A673 (cell line): ENCODE results near the gene GPR39.

Experiments used
- CTCF ChIP-seq: fragments of 300-800, 200-600 bp; sonication (generic); conservative IDR thresholded peaks from 2 replicates; pipeline ENCODE4 v1.5.1; 2017; ENCODE audit warnings: low read depth, mild to moderate bottlenecking, antibody characterized with exemption, low read length, moderate library complexity, mixed read lengths
- EZH2 ChIP-seq: fragments of 200-600 bp; sonication (generic); IDR thresholded peaks from 2 replicates; pipeline ENCODE4 v1.6.1; 2017; ENCODE audit warnings: borderline replicate concordance, low read depth, mild to moderate bottlenecking, mixed read lengths, antibody characterized with exemption, low read length; ENCODE audit not compliant: poor library complexity, severe bottlenecking

GRCh38 chr2:132488491-132488890 lies 71.9 kb downstream of the GPR39 start:
- TF ChIP-seq CTCF (no peak), EZH2 (no peak)
